Activated CD4-positive, alpha-beta memory T cell treated with anti-CD3 and anti-CD28 coated beads, Interleukin-2, amount 10 ng/mL, durations not matched to agents 7 days and 5 days (primary cell): ENCODE data around the gene SGF29. TPM values are rescaled to one million over a fixed set of nuclear protein-coding genes. Genes with fewer than 3 reads are reported as not detected.
"Not testable (repeated sequence)": the region's sequence is repeated elsewhere in the genome, so short reads cannot be mapped to it uniquely, and the experiment has no call there.

Experiments used
- CTCF ChIA-PET: fragments of 350-600 bp; sonication (Branson Sonifier 250); formaldehyde crosslinking; loops from one replicate; lab custom pipeline; 2021; ENCODE audit warnings: antibody characterized with exemption, inconsistent platforms; lab: Charles Lee
- POLR2A ChIA-PET: fragments of 350-600 bp; sonication (Branson Sonifier 250); formaldehyde crosslinking; loops from one replicate; lab custom pipeline; 2021; ENCODE audit warnings: antibody characterized with exemption; lab: Charles Lee
- DNase-seq: peaks from one replicate; pipeline ENCODE4 v3.0.0-alpha.2; 2020
- H3K27ac Mint-ChIP-seq: one replicate; pipeline ENCODE4 v1.8.0; 2021; ENCODE audit warnings: mild to moderate bottlenecking, mixed read lengths
- H3K27me3 Mint-ChIP-seq: one replicate; pipeline ENCODE4 v1.8.0; 2021; ENCODE audit warnings: mixed read lengths
- H3K36me3 Mint-ChIP-seq: one replicate; pipeline ENCODE4 v1.8.0; 2021; ENCODE audit warnings: low read depth, mixed read lengths
- H3K4me1 Mint-ChIP-seq: one replicate; pipeline ENCODE4 v1.8.0; 2021; ENCODE audit warnings: mixed read lengths
- H3K4me3 Mint-ChIP-seq: one replicate; pipeline ENCODE4 v1.8.0; 2021; ENCODE audit warnings: mild to moderate bottlenecking, mixed read lengths
- H3K9me3 Mint-ChIP-seq: one replicate; pipeline ENCODE4 v1.8.0; 2021; ENCODE audit warnings: mixed read lengths
- total RNA-seq, 2 experiments: library from RNA; stranded (reverse); gene quantifications; one replicate each; pipeline ENCODE4 v1.2.3, GENCODE V29; 2021

The SGF29 gene
- total RNA-seq, 2 experiments from 2014 or later = 25.8 to 28.0 TPM

DNA sequence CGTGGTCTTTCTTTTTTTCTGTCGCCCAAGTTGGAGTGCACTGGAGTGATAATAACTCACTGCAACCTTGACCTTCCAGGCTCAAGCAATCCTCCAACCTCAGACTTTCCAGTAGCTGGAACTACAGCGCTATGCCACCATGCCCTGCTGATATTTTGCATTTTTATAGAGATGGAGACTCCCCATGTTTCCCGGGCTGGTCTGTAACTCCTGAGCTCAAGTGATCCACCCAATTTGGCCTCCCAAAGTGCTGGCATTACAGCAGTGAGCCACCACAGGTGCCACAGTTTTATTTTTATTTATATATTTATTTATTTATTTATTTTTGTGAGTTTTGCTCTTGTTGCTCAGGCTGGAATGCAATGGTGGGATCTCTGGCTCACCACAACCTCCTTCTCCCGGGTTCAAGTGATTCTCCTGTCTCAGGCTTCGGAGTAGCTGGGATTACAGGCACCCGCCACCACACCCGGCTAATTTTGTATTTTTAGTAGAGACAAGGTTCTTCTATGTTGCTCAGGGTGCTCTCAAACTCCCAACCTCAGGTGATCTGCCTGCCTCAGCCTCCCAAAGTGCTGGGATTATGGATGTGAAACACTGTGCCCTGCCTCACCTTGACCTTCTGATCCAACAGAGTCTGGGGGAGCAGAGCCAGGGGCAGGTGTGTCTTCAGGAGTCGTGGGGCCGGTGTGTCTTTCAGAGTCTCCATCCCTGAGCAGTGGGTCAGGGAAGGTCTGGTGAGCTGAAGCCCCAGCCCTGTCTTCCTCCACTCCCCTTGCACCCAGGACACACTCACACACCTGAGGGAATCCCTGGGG, 54.2 kb downstream of the SGF29 start:
- H3K4me1 Mint-ChIP-seq, H3K9me3 Mint-ChIP-seq, H3K27ac Mint-ChIP-seq, H3K4me3 Mint-ChIP-seq, H3K36me3 Mint-ChIP-seq, DNase-seq, POLR2A ChIA-PET, H3K27me3 Mint-ChIP-seq, CTCF ChIA-PET: not testable (repeated sequence)

GRCh38 chr16:28608496-28608808, 54.7 kb downstream of the SGF29 start:
- H3K27ac Mint-ChIP-seq, H3K4me3 Mint-ChIP-seq, CTCF ChIA-PET, H3K4me1 Mint-ChIP-seq, H3K9me3 Mint-ChIP-seq, H3K27me3 Mint-ChIP-seq, POLR2A ChIA-PET, H3K36me3 Mint-ChIP-seq, DNase-seq: not testable (repeated sequence)

DNA sequence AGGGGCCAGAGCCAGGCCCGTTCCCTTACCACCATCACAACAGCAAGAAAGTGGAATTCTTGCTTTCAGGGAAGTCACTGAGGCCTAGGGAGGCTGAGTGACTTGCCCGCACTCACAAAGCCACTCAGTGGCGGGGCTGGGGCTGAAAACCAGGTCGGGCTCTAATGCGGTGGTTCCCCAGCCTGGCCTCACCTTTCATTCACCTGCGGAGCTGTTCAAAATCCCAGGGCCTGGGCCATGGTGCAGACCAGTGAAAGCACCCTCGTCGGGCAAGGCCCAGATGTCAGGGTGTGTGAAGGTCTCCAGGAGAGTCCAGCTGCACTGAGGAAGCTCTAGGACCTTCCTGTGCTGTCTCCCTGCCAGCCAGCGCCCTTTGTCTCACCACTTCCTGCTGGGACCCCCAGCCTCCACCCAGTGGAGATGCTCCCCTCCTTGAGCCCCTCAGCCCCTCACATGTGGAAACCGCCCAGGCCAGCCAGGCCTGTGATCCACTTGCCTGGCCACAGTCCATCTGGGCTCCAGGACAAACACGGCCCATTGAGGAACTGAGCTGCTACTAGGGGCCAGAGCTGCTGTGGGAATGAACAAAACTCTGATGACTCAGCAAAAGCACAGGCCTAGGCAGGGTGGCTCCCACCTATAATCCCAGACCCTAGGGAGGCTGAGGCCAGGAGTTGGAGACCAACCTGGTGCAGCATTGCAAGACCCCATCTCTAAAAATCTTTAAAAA, 55.3 kb downstream of the SGF29 start:
- DNase-seq, H3K4me3 Mint-ChIP-seq, CTCF ChIA-PET, H3K36me3 Mint-ChIP-seq, H3K4me1 Mint-ChIP-seq, H3K27ac Mint-ChIP-seq, H3K27me3 Mint-ChIP-seq, H3K9me3 Mint-ChIP-seq: not testable (repeated sequence)
- POLR2A ChIA-PET = interaction anchor here (1.4 kb wide), 1 partner anchor 14 kb away, joined by 5 read pairs; no protein-coding TSS in a partner anchor

DNA sequence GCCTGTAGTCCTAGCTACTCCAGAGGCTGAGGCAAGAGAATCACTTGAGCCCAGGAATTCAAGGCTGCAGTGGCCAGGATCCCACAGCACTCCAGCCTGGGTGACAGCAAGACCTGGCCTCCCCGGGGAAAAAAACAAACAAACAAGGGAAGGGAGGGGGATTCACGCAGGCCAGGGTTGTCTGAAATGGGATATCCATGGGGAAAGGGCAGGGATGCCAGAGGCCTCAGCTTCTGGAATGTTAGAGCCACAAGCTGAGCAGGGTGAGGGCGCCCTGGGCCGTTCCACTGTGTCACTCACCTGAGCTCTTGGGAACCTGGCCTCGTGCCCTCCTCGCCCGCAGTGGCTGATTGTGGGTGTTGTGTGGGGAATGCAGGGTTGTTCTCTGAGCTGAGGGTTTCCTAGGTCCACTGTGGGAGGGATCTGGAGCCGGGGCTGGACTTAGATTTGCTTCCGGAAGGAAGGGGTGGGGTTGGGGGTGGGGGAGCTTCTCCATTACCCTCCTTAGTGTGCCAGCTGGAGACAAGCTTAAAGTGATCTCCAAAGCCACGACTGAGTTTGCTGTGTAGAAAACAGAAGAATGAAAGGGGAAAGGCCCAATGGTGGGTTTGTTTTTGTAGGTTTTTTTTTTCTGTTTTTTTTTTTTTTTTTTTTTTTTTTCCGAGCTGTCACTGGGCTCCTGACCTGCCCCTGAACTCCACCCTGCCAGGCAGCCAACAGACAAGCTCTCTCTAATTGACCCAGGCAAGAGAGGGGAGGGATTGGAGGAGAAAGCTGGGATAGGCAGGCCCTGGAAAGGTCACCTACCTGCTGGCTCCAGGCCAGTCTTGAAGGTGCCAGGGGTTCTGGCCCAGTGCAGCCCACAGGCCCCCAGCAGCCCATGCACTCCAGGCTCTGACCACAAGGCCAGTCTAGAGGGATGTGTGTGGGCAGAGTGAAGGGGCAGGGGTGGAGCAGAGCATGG, 56.2 kb downstream of the SGF29 start, which contains the start of gene SULT1A1:
Gene SULT1A1 (minus strand): TSS at position 414 of the 964 bp plus-strand sequence. CDS start 1,189 bp downstream, outside the sequence.
- Mint-ChIP-seq H3K4me1 (peaks cover 9% of the 10 kb centered on the region), H3K27ac (peak within 1 kb of the TSS; percentile 9), H3K36me3 (no peaks in the 10 kb centered on the region), H3K9me3 (no peaks in the 10 kb centered on the region), H3K27me3 (no peaks in the 10 kb centered on the region), H3K4me3 (no peak within 1 kb of the TSS)
- CTCF ChIA-PET = interaction anchor here (0.7 kb wide), 2 partner anchors 43 to 293 kb away, joined by 3 to 4 read pairs; no protein-coding TSS in a partner anchor
- POLR2A ChIA-PET = interaction anchor here (1.1 to 1.4 kb wide), 2 partner anchors 12 to 13 kb away, joined by 3 to 5 read pairs; no protein-coding TSS in a partner anchor
- no peak for DNase-seq

GRCh38 chr16:28610595-28611191, 57.0 kb downstream of the SGF29 start:
- peak overlapping the region; percentile 9 for H3K27ac Mint-ChIP-seq
- H3K9me3 Mint-ChIP-seq = no peaks in the 10 kb centered on the region
- ChIA-PET CTCF (no interaction called here), POLR2A (interaction anchor here (1.1 kb wide), 1 partner anchor 13 kb away, joined by 3 read pairs; no protein-coding TSS in a partner anchor)
- no peaks in the 10 kb centered on the region for H3K27me3 Mint-ChIP-seq
- no peak for DNase-seq
- no peaks in the 10 kb centered on the region for H3K36me3 Mint-ChIP-seq
- peaks cover 9% of the 10 kb centered on the region for H3K4me1 Mint-ChIP-seq
- no peak overlapping the region for H3K4me3 Mint-ChIP-seq

DNA sequence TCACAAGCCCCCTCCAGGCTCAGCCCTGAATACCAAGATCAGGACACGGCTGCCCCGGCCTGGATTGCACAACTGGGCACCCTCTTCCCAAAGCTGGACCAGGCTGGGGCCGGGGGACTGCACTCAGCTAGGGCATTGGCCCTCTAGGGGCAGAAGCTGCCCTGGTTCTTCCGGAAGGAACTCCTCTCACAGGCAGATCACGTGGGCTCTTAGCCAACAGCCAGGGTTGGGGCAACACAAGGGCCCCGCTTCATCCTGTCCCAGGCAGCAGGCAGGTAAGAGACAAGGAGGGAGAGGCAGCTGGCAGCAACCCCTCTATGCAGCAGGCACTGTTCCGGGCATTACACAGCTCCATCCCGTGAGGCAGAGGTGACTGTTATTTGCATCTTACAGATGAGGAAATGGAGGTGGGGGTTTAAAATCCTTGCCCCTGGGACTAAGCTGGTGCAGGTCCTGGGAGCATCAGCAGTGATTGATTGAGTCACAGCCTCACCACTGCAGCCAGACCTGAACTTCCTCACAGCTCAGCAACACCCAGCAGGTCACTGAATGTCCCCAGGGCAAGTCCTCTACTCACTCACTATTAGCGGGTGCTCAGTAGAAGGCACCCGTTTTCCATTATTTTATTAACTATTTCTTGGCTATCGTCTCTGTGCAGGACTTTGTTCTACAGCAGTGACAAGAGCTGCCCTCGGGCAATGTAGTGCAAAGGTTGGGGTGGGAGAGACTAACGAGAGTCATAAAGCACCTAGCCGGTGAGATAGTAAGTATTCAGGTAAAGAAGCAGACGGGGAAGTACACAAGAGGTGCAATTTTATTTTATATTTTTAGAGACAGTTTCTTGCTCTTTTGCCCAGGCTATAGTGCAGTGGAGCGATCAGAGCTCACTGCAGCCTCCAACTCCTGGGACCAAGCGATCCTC, 58.9 kb downstream of the SGF29 start:
- H3K4me1 Mint-ChIP-seq, H3K9me3 Mint-ChIP-seq, H3K36me3 Mint-ChIP-seq, H3K27me3 Mint-ChIP-seq, DNase-seq, H3K4me3 Mint-ChIP-seq, H3K27ac Mint-ChIP-seq, POLR2A ChIA-PET, CTCF ChIA-PET: not testable (repeated sequence)

- H3K4me1 Mint-ChIP-seq, POLR2A ChIA-PET, DNase-seq, H3K4me3 Mint-ChIP-seq, H3K36me3 Mint-ChIP-seq, H3K27ac Mint-ChIP-seq, CTCF ChIA-PET, H3K9me3 Mint-ChIP-seq, H3K27me3 Mint-ChIP-seq: not testable (repeated sequence)
These were observed 60.2 kb downstream of the SGF29 start for GRCh38 chr16:28613912-28614311.

GRCh38 chr16:28614561-28614960, 60.8 kb downstream of the SGF29 start:
- H3K4me1 Mint-ChIP-seq, H3K4me3 Mint-ChIP-seq, H3K27me3 Mint-ChIP-seq, POLR2A ChIA-PET, CTCF ChIA-PET, H3K9me3 Mint-ChIP-seq, H3K36me3 Mint-ChIP-seq, H3K27ac Mint-ChIP-seq, DNase-seq: not testable (repeated sequence)

- CTCF ChIA-PET = interaction anchor here (0.6 to 1.3 kb wide), 3 partner anchors 60 to 294 kb away, joined by 3 to 4 read pairs (median 3); no protein-coding TSS in a partner anchor
- H3K4me3 Mint-ChIP-seq, H3K9me3 Mint-ChIP-seq, H3K27me3 Mint-ChIP-seq, H3K36me3 Mint-ChIP-seq, H3K27ac Mint-ChIP-seq, H3K4me1 Mint-ChIP-seq, POLR2A ChIA-PET: not testable (repeated sequence)
- DNase-seq = peak; percentile 39
These were observed 61.9 kb downstream of the SGF29 start for GRCh38 chr16:28615486-28616223.

DNA sequence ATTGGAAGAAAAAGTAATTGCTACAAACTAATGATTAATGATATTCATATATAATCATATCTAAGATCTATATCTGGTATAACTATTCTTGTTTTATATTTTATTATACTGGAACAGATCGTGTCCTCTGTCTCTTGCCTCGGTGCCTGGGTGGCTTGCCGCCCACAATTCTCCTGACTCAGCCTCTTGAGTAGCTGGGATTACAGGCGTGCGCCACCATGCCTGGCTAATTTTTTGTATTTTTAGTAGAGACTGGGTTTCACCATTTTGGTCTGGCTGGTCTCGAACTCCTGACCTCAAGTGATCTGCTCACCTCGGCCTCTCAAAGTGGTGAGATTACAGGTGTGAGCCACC, 62.5 kb downstream of the SGF29 start:
- H3K27me3 Mint-ChIP-seq, H3K4me3 Mint-ChIP-seq, H3K27ac Mint-ChIP-seq, POLR2A ChIA-PET, H3K36me3 Mint-ChIP-seq, H3K4me1 Mint-ChIP-seq, DNase-seq, H3K9me3 Mint-ChIP-seq: not testable (repeated sequence)
- CTCF ChIA-PET = interaction anchor here (0.5 to 1.3 kb wide), 5 partner anchors 61 to 339 kb away, joined by 3 to 4 read pairs (median 3); no protein-coding TSS in a partner anchor

GRCh38 chr16:28616636-28617035, 62.9 kb downstream of the SGF29 start:
- H3K27ac Mint-ChIP-seq = no peak overlapping the region
- H3K4me3 Mint-ChIP-seq = no peak overlapping the region
- ChIA-PET CTCF (interaction anchor here (0.5 to 1.3 kb wide), 5 partner anchors 61 to 339 kb away, joined by 3 to 4 read pairs (median 3); no protein-coding TSS in a partner anchor), POLR2A (no interaction called here)
- no peak for DNase-seq
- no peaks in the 10 kb centered on the region for H3K27me3 Mint-ChIP-seq
- peaks cover 2% of the 10 kb centered on the region for H3K4me1 Mint-ChIP-seq
- H3K36me3 Mint-ChIP-seq = no peaks in the 10 kb centered on the region
- H3K9me3 Mint-ChIP-seq = no peaks in the 10 kb centered on the region
